IMR-90 (cell line): ENCODE results near the gene RWDD1. TPM values are rescaled to one million over a fixed set of nuclear protein-coding genes. Genes with fewer than 3 reads are reported as not detected.
A peak's percentile ranks its signal among the peaks of the same experiment; 100 is the strongest.

Source experiments
- ATAC-seq: fragments of 200-7000 bp; cut with Tn5 transposase; 2 replicates; pipeline ENCODE4 v1.9.1; 2020; ENCODE audit warnings: low read depth, mild to moderate bottlenecking, moderate library complexity
- BruUV-seq: library from RNA; stranded (reverse); fragments of 400-500 nt; replicated peaks from 2 replicates; lab custom pipeline; 2021; lab: Mats Ljungman, UMichigan
- CTCF ChIA-PET: fragments of 300-600 bp; formaldehyde crosslinking; extraction: SDS; loops from one replicate; lab custom pipeline; 2021; ENCODE audit warnings: antibody characterized with exemption; lab: Yijun Ruan, JAX
- POLR2A ChIA-PET: fragments of 300-600 bp; sonication (Branson Sonifier 250); formaldehyde crosslinking; loops from one replicate; lab custom pipeline; 2022; ENCODE audit warnings: antibody characterized with exemption; ENCODE audit not compliant: unreplicated experiment; lab: Charles Lee
- DNase-seq: peaks from one replicate; pipeline ENCODE4 v3.0.0; 2013
- H2AFZ ChIP-seq: replicated peaks from 2 replicates; pipeline ENCODE3; 2013; ENCODE audit warnings: low read length, mild to moderate bottlenecking; ENCODE audit not compliant: poor library complexity
- H2AK5ac ChIP-seq: 2 replicates; pipeline ENCODE4 v1.6.1; 2013; ENCODE audit warnings: low read depth, low read length, inconsistent platforms
- H2AK9ac ChIP-seq: replicated peaks from 2 replicates; pipeline ENCODE3; 2013; ENCODE audit warnings: mild to moderate bottlenecking, low read depth, low read length, moderate library complexity; ENCODE audit not compliant: poor library complexity
- H2BK120ac ChIP-seq: 2 replicates; pipeline ENCODE4 v1.6.1; 2013; ENCODE audit warnings: low read depth, low read length, inconsistent platforms
- H2BK15ac ChIP-seq: 3 replicates; pipeline ENCODE4 v1.6.1; 2013; ENCODE audit warnings: low read depth, low read length, inconsistent platforms
- H2BK20ac ChIP-seq: 2 replicates; pipeline ENCODE4 v1.6.1; 2013; ENCODE audit warnings: low read depth, mild to moderate bottlenecking, inconsistent platforms, low read length, moderate library complexity
- H2BK5ac ChIP-seq: 2 replicates; pipeline ENCODE4 v1.6.1; 2013; ENCODE audit warnings: mild to moderate bottlenecking, low read depth, low read length, inconsistent platforms; ENCODE audit not compliant: poor library complexity, severe bottlenecking
- H3K14ac ChIP-seq: replicated peaks from 2 replicates; pipeline ENCODE4 v1.6.1; 2013; ENCODE audit warnings: low read depth, low read length, inconsistent platforms
- H3K18ac ChIP-seq: 2 replicates; pipeline ENCODE4 v1.6.1; 2013; ENCODE audit warnings: low read depth, low read length, control low read depth
- H3K23ac ChIP-seq: 2 replicates; pipeline ENCODE4 v1.6.1; 2013; ENCODE audit warnings: low read depth, low read length, inconsistent platforms
- H3K27ac ChIP-seq: 2 replicates; pipeline ENCODE4 v1.5.1; 2013; ENCODE audit warnings: mild to moderate bottlenecking, control low read depth, low read length; ENCODE audit not compliant: insufficient read depth
- H3K27me3 ChIP-seq: 2 replicates; pipeline ENCODE4 v1.6.1; 2013; ENCODE audit warnings: low read length; ENCODE audit not compliant: control insufficient read depth, insufficient read depth
- H3K36me3 ChIP-seq: 2 replicates; pipeline ENCODE4 v1.6.1; 2013; ENCODE audit warnings: low read length, mixed read lengths; ENCODE audit not compliant: control insufficient read depth, insufficient read depth
- H3K4ac ChIP-seq: 2 replicates; pipeline ENCODE4 v1.6.1; 2013; ENCODE audit warnings: low read depth, low read length, inconsistent platforms
- H3K4me1 ChIP-seq: 2 replicates; pipeline ENCODE4 v1.6.1; 2013; ENCODE audit warnings: low read length, mixed read lengths; ENCODE audit not compliant: control insufficient read depth, insufficient read depth
- H3K4me2 ChIP-seq: 2 replicates; pipeline ENCODE4 v1.6.1; 2013; ENCODE audit warnings: low read depth, mild to moderate bottlenecking, control low read depth, low read length, moderate library complexity
- H3K4me3 ChIP-seq: 2 replicates; pipeline ENCODE4 v1.5.1; 2013; ENCODE audit warnings: low read depth, mild to moderate bottlenecking, control low read depth, low read length, moderate library complexity; ENCODE audit not compliant: insufficient read depth
- H3K56ac ChIP-seq: 2 replicates; pipeline ENCODE4 v1.6.1; 2013; ENCODE audit warnings: low read length, inconsistent platforms; ENCODE audit not compliant: insufficient read depth; ENCODE audit errors: extremely low read depth
- H3K79me1 ChIP-seq, 2 experiments: 2 replicates each; pipeline ENCODE4 v1.6.1; 2013; ENCODE audit warnings: low read length in 2 of 2, inconsistent platforms in 1 of 2, low read depth in 1 of 2
- H3K9ac ChIP-seq: 2 replicates; pipeline ENCODE4 v1.6.1; 2013; ENCODE audit warnings: low read depth, low read length, control low read depth
- H3K9me1 ChIP-seq: 2 replicates; pipeline ENCODE4 v1.6.1; 2013; ENCODE audit warnings: low read length, inconsistent platforms; ENCODE audit not compliant: insufficient read depth
- H3K9me3 ChIP-seq: 2 replicates; pipeline ENCODE4 v1.6.1; 2013; ENCODE audit warnings: low read length; ENCODE audit not compliant: control insufficient read depth, insufficient read depth
- H4K20me1 ChIP-seq: 2 replicates; pipeline ENCODE4 v1.6.1; 2013; ENCODE audit warnings: low read length, inconsistent platforms; ENCODE audit not compliant: insufficient read depth
- H4K5ac ChIP-seq: 2 replicates; pipeline ENCODE4 v1.6.1; 2013; ENCODE audit warnings: mild to moderate bottlenecking, low read depth, low read length, control low read depth
- H4K8ac ChIP-seq, 2 experiments: 2 replicates each; pipeline ENCODE4 v1.6.1; 2013; ENCODE audit warnings: low read depth in 2 of 2, low read length in 2 of 2, control low read depth in 1 of 2, inconsistent platforms in 1 of 2
- H4K91ac ChIP-seq: 2 replicates; pipeline ENCODE4 v1.6.1; 2013; ENCODE audit warnings: low read depth, low read length, inconsistent platforms; ENCODE audit not compliant: insufficient read depth
- BHLHE40 ChIP-seq: fragments of 150-350 bp; IDR thresholded peaks from 2 replicates; pipeline ENCODE4 v1.6.1; 2016; ENCODE audit warnings: mild to moderate bottlenecking, low read depth, low read length
- CEBPB ChIP-seq: IDR thresholded peaks from 2 replicates; pipeline ENCODE4 v1.6.1; 2012; ENCODE audit warnings: low read depth, low read length, improper control_type of control experiment
- CHD1 ChIP-seq: IDR thresholded peaks from 2 replicates; pipeline ENCODE4 v1.6.1; 2012; ENCODE audit warnings: low read depth, low read length, improper control_type of control experiment
- CTCF ChIP-seq: conservative IDR thresholded peaks from 2 replicates; pipeline ENCODE4 v1.5.1; 2012; ENCODE audit warnings: mild to moderate bottlenecking, low read depth, low read length, improper control_type of control experiment
- FOS ChIP-seq: fragments of 150-350 bp; IDR thresholded peaks from 2 replicates; pipeline ENCODE4 v1.6.1; 2016; ENCODE audit warnings: low read depth, low read length
- MAFK ChIP-seq: IDR thresholded peaks from 2 replicates; pipeline ENCODE4 v1.6.1; 2012; ENCODE audit warnings: low read depth, low read length, improper control_type of control experiment
- MAZ ChIP-seq: IDR thresholded peaks from 2 replicates; pipeline ENCODE4 v1.6.1; 2012; ENCODE audit warnings: low read depth, mild to moderate bottlenecking, low read length, improper control_type of control experiment, moderate library complexity, borderline replicate concordance
- MXI1 ChIP-seq: IDR thresholded peaks from 2 replicates; pipeline ENCODE4 v1.6.1; 2012; ENCODE audit warnings: low read depth, mild to moderate bottlenecking, low read length, moderate library complexity, borderline replicate concordance
- NFE2L2 ChIP-seq: fragments of 150-350 bp; IDR thresholded peaks from 2 replicates; pipeline ENCODE4 v1.6.1; 2016; ENCODE audit warnings: low read depth, mild to moderate bottlenecking, low read length
- RAD21 ChIP-seq: IDR thresholded peaks from 2 replicates; pipeline ENCODE4 v1.6.1; 2012; ENCODE audit warnings: low read length, improper control_type of control experiment
- RCOR1 ChIP-seq: IDR thresholded peaks from 2 replicates; pipeline ENCODE4 v1.6.1; 2012; ENCODE audit warnings: mild to moderate bottlenecking, low read length, improper control_type of control experiment; ENCODE audit not compliant: insufficient replicate concordance
- RFX5 ChIP-seq: IDR thresholded peaks from 2 replicates; pipeline ENCODE4 v1.8.0; 2012; ENCODE audit warnings: low read depth, mild to moderate bottlenecking, low read length, moderate library complexity
- WGBS, 2 experiments: methylation state at CpG; one replicate each; pipeline versions ENCODE4 v1.1.5 to v1.1.7; 2013; ENCODE audit warnings: missing lambda C conversion rate in 2 of 2; ENCODE audit not compliant: insufficient read length in 1 of 2; ENCODE audit errors: extremely low coverage in 2 of 2; 5-methylcytosine and 5-hydroxymethylcytosine counted together
- dilution Hi-C: fragments of 300-500 bp; cut with HindIII; formaldehyde crosslinking; loops from one replicate; pipeline ENCODE4 v1.14.3; 2018; ENCODE audit warnings: low sequenced_read_pairs; ENCODE audit not compliant: unreplicated experiment
- in situ Hi-C: fragments of 300-500 bp; cut with MboI; formaldehyde crosslinking; loops from 3 replicates; pipeline ENCODE4 v1.14.3; 2019; ENCODE audit warnings: low sequenced_read_pairs, inconsistent platforms, mixed read lengths
- intact Hi-C: fragments of 100-400 bp; cut with micrococcal nuclease; formaldehyde crosslinking; loops from 2 replicates; pipeline ENCODE4 v1.10.0; 2022
- polyA plus RNA-seq, 3 experiments: library from polyadenylated mRNA; depleted of rRNA; stranded (reverse); fragments of >200 nt; gene quantifications; 2 replicates each; pipeline ENCODE4 v1.2.3, GENCODE V29; 2012; ENCODE audit warnings: low replicate concordance in 1 of 3
- total RNA-seq: library from RNA; depleted of rRNA; stranded (reverse); fragments of >200 nt; gene quantifications from 2 replicates; pipeline ENCODE4 v1.2.3, GENCODE V29; 2012
- TF ChIP-seq, protein P1 (sequence below): fragments of 150-350 bp; IDR thresholded peaks from 2 replicates; pipeline ENCODE4 v1.6.1; 2016; ENCODE audit warnings: low read depth, mild to moderate bottlenecking, low read length, moderate library complexity, borderline replicate concordance
- TF ChIP-seq, protein P2 (sequence below): fragments of 150-350 bp; IDR thresholded peaks from 2 replicates; pipeline ENCODE4 v1.6.1; 2017; ENCODE audit warnings: mild to moderate bottlenecking, antibody characterized with exemption, low read length, low read depth

Gene RWDD1
- total and polyA plus RNA-seq, 2 of the 4 experiments (the other 2 are of a cell fraction) = 23.6 to 92.8 TPM

- H3K4ac ChIP-seq = no peak overlapping the region
- ChIA-PET POLR2A (interaction anchor here (1.0 kb wide), 1 partner anchor 8 kb away, joined by 3 read pairs; no protein-coding TSS in a partner anchor), CTCF (interaction anchor here (1.0 to 3.0 kb wide), 4 partner anchors 27 to 265 kb away, joined by 5 to 12 read pairs (median 9); no protein-coding TSS in a partner anchor)
- no peak overlapping the region for H2BK5ac ChIP-seq
- no peak overlapping the region for H3K14ac ChIP-seq
- no peak overlapping the region for H3K23ac ChIP-seq
- no peaks in the 10 kb centered on the region for H3K9me3 ChIP-seq
- H2AK5ac ChIP-seq = no peak overlapping the region; the same call in 1 of the 2 replicates
- in situ Hi-C loops = loop anchor here (10.0 kb wide), 2 partner anchors 239 to 269 kb away; no protein-coding TSS in a partner anchor
- peaks cover 13% of the 10 kb centered on the region for H3K4me1 ChIP-seq
- no peak overlapping the region for H3K9ac ChIP-seq
- H3K27ac ChIP-seq = no peak overlapping the region
- no peaks in the 10 kb centered on the region for H3K36me3 ChIP-seq
- H3K56ac ChIP-seq = no peak overlapping the region
- H3K27me3 ChIP-seq = no peaks in the 10 kb centered on the region
- no peak for ATAC-seq
- H2BK20ac ChIP-seq = no peak overlapping the region
- H3K4me2 ChIP-seq = no peak overlapping the region
- no peak for DNase-seq
- no peak overlapping the region for H4K8ac ChIP-seq
- 60 to 100% methylated on average over 1 to 2 of the region's 9 CpGs for WGBS, 2 experiments
- H4K20me1 ChIP-seq = no peaks in the 10 kb centered on the region
- no peak overlapping the region for H4K91ac ChIP-seq
- H4K5ac ChIP-seq = no peak overlapping the region
- no TSS peak for BruUV-seq
- intact Hi-C loops = loop anchor here (2.0 kb wide), 2 partner anchors 89 to 163 kb away; partner anchors contain the start of gene DSE
- dilution Hi-C loops = no loop called here
- peaks cover 15% of the 10 kb centered on the region for H3K9me1 ChIP-seq
- no peak overlapping the region for H3K18ac ChIP-seq
- peak overlapping the region; percentile 69 for H2AFZ ChIP-seq
- no peak overlapping the region for H2BK120ac ChIP-seq
- H3K4me3 ChIP-seq = no peak overlapping the region
- H3K79me1 ChIP-seq = 0 out of 4 replicates have a peak, but pooled peaks cover 0 to 3% of the 10 kb centered on the region in 2 experiments
- H2BK15ac ChIP-seq = no peak overlapping the region; the same call in 2 of the 3 replicates
- H2AK9ac ChIP-seq = no peak overlapping the region
- TF ChIP-seq MAZ = no peak
- no peak for TF ChIP-seq RCOR1
- TF ChIP-seq FOS = no peak
- TF ChIP-seq MXI1 = no peak
- TF ChIP-seq NFE2L2 = no peak
- TF ChIP-seq CHD1 = no peak
- TF ChIP-seq, protein P1, sequence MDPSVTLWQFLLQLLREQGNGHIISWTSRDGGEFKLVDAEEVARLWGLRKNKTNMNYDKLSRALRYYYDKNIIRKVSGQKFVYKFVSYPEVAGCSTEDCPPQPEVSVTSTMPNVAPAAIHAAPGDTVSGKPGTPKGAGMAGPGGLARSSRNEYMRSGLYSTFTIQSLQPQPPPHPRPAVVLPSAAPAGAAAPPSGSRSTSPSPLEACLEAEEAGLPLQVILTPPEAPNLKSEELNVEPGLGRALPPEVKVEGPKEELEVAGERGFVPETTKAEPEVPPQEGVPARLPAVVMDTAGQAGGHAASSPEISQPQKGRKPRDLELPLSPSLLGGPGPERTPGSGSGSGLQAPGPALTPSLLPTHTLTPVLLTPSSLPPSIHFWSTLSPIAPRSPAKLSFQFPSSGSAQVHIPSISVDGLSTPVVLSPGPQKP = no peak
- TF ChIP-seq CTCF = no peak
- TF ChIP-seq RFX5 = no peak
- TF ChIP-seq BHLHE40 = no peak
- TF ChIP-seq, protein P2, sequence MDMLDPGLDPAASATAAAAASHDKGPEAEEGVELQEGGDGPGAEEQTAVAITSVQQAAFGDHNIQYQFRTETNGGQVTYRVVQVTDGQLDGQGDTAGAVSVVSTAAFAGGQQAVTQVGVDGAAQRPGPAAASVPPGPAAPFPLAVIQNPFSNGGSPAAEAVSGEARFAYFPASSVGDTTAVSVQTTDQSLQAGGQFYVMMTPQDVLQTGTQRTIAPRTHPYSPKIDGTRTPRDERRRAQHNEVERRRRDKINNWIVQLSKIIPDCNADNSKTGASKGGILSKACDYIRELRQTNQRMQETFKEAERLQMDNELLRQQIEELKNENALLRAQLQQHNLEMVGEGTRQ = no peak
- no peak for TF ChIP-seq MAFK
- no peak for TF ChIP-seq CEBPB
- no peak for TF ChIP-seq RAD21
Observed at GRCh38 chr6:116533233-116533957, 37.9 kb upstream of the RWDD1 start.
